Right lobe of liver (tissue), 6 donors: ENCODE results near the gene TRIOBP. TPM values are rescaled to one million over a fixed set of nuclear protein-coding genes. Genes with fewer than 3 reads are reported as not detected.
A peak's percentile ranks its signal among the peaks of the same experiment; 100 is the strongest.

Source experiments
- ATAC-seq, 4 donors: fragments of 200-7000 bp; cut with Tn5 transposase; one replicate each; pipeline ENCODE4 v1.9.1; 2020; ENCODE audit warnings: mild to moderate bottlenecking in 4 of 4, moderate library complexity in 4 of 4
- DNase-seq, 3 donors: peaks; one replicate each; pipeline ENCODE4 v3.0.0-alpha.2; 2020
- H3K27ac ChIP-seq, 3 donors: fragments of 200-600 bp; one replicate each; pipeline ENCODE4 v1.8.0; 2022
- H3K27me3 ChIP-seq, 2 donors: fragments of 200-600 bp; one replicate each; pipeline ENCODE4 v1.8.0; 2022
- H3K36me3 ChIP-seq, 4 donors: fragments of 200-600 bp; sonication (generic) in 1 of 4; one replicate each; pipeline versions ENCODE4 v1.5.1 to v1.8.0; 2017 to 2022; ENCODE audit warnings: control low read depth in 1 of 4
- H3K4me1 ChIP-seq, 4 donors: fragments of 200-600 bp; sonication (generic) in 1 of 4; one replicate each; pipeline versions ENCODE4 v1.5.1 to v1.8.0; 2017 to 2022; ENCODE audit warnings: control low read depth in 1 of 4
- H3K4me3 ChIP-seq, 3 donors: fragments of 200-600 bp; one replicate each; pipeline ENCODE4 v1.8.0; 2022
- H3K9me3 ChIP-seq, 4 donors: fragments of 200-600 bp; sonication (generic) in 1 of 4; one replicate each; pipeline versions ENCODE4 v1.5.1 to v1.8.0; 2017 to 2022; ENCODE audit warnings: control low read depth in 1 of 4
- CTCF ChIP-seq, 4 donors: fragments of 200-600 bp in 3 of 4; fragments of 450-650 bp in 1 of 4; IDR thresholded peaks; one replicate each; pipeline versions ENCODE4 v1.5.1 to v1.8.0; 2016 to 2022; ENCODE audit warnings: antibody characterized with exemption in 4 of 4, mild to moderate bottlenecking in 2 of 4
- POLR2A ChIP-seq: fragments of 450-650 bp; IDR thresholded peaks from one replicate; pipeline ENCODE4 v1.6.1; 2017; ENCODE audit warnings: antibody characterized with exemption, mild to moderate bottlenecking
- WGBS: methylation state at CpG from one replicate; pipeline ENCODE4 v1.1.6; 2018; ENCODE audit warnings: low coverage, low lambda C conversion rate; ENCODE audit not compliant: insufficient coverage; ENCODE audit errors: missing lambda C conversion rate; 5-methylcytosine and 5-hydroxymethylcytosine counted together
- intact Hi-C, 2 donors: fragments of 100-400 bp; cut with DNase I; formaldehyde crosslinking; loops; one replicate each; pipeline versions ENCODE4 v1.11.2 to v1.14.1; 2022
- total RNA-seq, 6 experiments: library from RNA; depleted of rRNA in 2 of 6; stranded (reverse); fragments of >200 nt in 2 of 6; fragmentation: NEBNext Ultra II Directional in 3 of 6; extraction: Animal tissue kit (Norgen Biotek cat#: 25700) in 3 of 6; gene quantifications; one replicate each; pipeline versions ENCODE4 v1.1.0 to v1.2.4, GENCODE V29; 2016 to 2023
- donor health status: DM: no; HTN: yes; CAD: no.
- donor health status: DM: no; HTN: no; CAD: no.
- donor health status: DM: no; HTN: no; CAD: no.
- donor health status: DM: no; HTN: yes; CAD: no.
- donor health status: DM: no; HTN: yes; CAD: no.

The TRIOBP gene
- total RNA-seq, 6 experiments from 2014 or later: 11.7 to 22.8 (median 20.7) TPM

DNA sequence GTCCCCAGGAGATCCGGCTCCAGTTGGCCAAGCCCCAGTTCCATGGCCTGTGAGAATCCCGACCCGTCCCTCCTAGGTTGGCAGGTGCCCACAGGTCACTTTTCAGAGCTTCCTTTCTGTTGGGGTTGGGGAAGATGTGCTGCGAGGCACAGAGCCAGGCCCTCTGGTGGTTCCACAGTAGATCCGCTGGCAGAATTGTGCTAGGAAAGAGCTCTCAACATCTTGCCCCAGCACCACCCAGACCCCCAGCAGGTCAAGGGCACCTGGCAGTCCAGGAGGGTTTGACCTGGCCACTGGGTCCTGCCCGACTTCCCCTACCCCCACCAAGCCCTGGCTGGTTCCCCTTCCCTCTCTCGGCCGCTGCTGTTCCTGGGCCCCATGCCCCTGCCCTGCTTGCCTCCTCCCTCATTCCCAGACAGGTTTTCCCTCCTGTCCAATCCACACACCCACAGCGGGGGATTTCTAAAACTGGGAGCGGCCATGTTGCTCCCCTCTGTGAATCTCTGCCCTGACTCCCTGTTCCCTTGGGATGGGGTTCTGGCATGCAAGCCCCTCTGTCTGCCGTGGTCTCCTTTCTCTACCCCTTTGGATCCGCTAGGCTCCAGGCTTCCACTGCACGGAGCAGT lies 84.7 kb downstream of the TRIOBP start:
- Histone ChIP-seq H3K27me3 (no peaks in the 10 kb centered on the region), H3K4me1 (peaks cover 0 to 6% (median 3%) of the 10 kb centered on the region in 4 donors), H3K4me3 (no peak overlapping the region), H3K27ac (no peak overlapping the region), H3K9me3 (no peaks in the 10 kb centered on the region), H3K36me3 (no peaks in the 10 kb centered on the region)
- DNase-seq (peak in 2 of 3 donors; percentile 67 to 71), ATAC-seq (peak; percentile 40 to 55 (median 45))
- TF ChIP-seq POLR2A: no peak
- TF ChIP-seq CTCF (IDR thresholded peaks at IDR 0.05): peak; percentile 20 to 39 (median 30)
- WGBS: 62% methylated on average over 6 of the region's 13 CpGs
- intact Hi-C loops: no loop called here

- 67% methylated on average over 14 of the region's 18 CpGs for WGBS
- Histone ChIP-seq H3K4me3 (no peak overlapping the region), H3K4me1 (peaks cover 0 to 2% (median 1%) of the 10 kb centered on the region in 4 donors), H3K27me3 (no peaks in the 10 kb centered on the region), H3K9me3 (no peaks in the 10 kb centered on the region), H3K36me3 (no peaks in the 10 kb centered on the region), H3K27ac (no peak overlapping the region)
- intact Hi-C loops: no loop called here
- no peak for ATAC-seq
- DNase-seq: no peak
- no peak for TF ChIP-seq POLR2A
- no peak for TF ChIP-seq CTCF (IDR thresholded peaks at IDR 0.05)
Measured at GRCh38 chr22:37782340-37783168, 85.7 kb downstream of the TRIOBP start.

GRCh38 chr22:37784829-37785495 lies 88.1 kb downstream of the TRIOBP start:
- ATAC-seq (peak; percentile 75 to 86 (median 79)), DNase-seq (peak in 1 of 3 donors; percentile 62)
- H3K4me3 ChIP-seq: no peak overlapping the region
- no peaks in the 10 kb centered on the region for H3K27me3 ChIP-seq
- no peaks in the 10 kb centered on the region for H3K9me3 ChIP-seq
- intact Hi-C loops: no loop called here
- H3K36me3 ChIP-seq: no peaks in the 10 kb centered on the region
- whole genome bisulfite sequencing: 41% methylated on average over 6 of the region's 11 CpGs
- no peaks in the 10 kb centered on the region for H3K4me1 ChIP-seq
- no peak overlapping the region for H3K27ac ChIP-seq
- no peak for TF ChIP-seq POLR2A
- no peak for TF ChIP-seq CTCF (IDR thresholded peaks at IDR 0.05)

DNA sequence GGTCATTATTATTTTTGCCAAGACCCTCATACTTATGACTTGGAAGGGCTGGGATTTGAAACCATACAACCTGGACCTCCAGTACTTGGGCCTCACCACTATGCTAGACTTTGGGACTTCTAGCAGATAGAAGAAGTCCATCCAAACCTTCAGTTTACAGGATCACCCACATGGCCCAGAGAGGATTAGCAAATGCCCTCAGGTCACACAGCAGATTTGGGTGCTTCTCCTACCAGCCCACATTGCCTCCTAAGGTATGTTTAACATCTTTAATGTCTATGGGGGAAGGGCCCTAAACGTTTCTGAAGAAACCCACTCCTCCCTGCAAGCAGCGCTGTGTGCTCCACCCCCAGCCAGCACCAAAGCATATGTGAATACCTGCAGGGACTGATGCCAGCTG lies 93.4 kb downstream of the TRIOBP start:
- no peak for ATAC-seq
- Histone ChIP-seq H3K4me3 (no peak overlapping the region), H3K9me3 (no peaks in the 10 kb centered on the region), H3K4me1 (peaks cover 0 to 4% (median 0%) of the 10 kb centered on the region in 4 donors), H3K27ac (no peak overlapping the region), H3K36me3 (no peaks in the 10 kb centered on the region), H3K27me3 (no peaks in the 10 kb centered on the region)
- intact Hi-C loops: no loop called here
- no peak for DNase-seq
- no peak for TF ChIP-seq CTCF (IDR thresholded peaks at IDR 0.05)
- 33% methylated on average over 1 of the region's 2 CpGs for WGBS
